ENCODE measurements around the gene SIK2.

SIK2 gene

GRCh38 chr11:111684251-111684650, 82.0 kb downstream of the SIK2 start:
- CTCF ChIA-PET = interaction anchor here (0.6 kb wide), 2 partner anchors 86 to 901 kb away, joined by 4 to 5 read pairs; no protein-coding TSS in a partner anchor
- POLR2A ChIA-PET (ENCODE audit: low non-redundant PET) = no interaction called here

DNA sequence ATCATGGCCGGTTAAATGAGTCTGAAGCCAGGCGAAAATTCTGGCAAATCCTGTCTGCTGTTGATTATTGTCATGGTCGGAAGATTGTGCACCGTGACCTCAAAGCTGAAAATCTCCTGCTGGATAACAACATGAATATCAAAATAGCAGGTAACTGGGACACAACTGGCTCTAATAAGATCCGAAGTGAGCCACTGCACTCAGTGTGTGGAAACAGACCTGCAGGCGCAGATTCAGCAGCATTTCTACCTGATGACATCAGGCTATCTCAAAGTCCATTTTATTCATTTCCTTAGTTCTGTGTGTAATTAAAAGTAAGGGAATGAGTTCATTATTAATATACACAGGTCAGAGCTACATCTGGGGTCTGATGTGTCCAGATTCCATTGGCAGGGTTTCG, 85.8 kb downstream of the SIK2 start:
- DNase-seq (ENCODE audit: low spot score) = no peak
- CTCF ChIA-PET = no interaction called here
- no peak for TF ChIP-seq CTCF (conservative IDR thresholded peaks at IDR 0.05; ENCODE audit: low read depth)

More at GRCh38 chr11:111684251-111684650, 82.0 kb downstream of the SIK2 start:
- no peak overlapping the region for H3K27ac ChIP-seq
- TF ChIP-seq CTCF (conservative IDR thresholded peaks at IDR 0.05; ENCODE audit: low read depth) = no peak
- DNase-seq (ENCODE audit: low spot score) = no peak

DNA sequence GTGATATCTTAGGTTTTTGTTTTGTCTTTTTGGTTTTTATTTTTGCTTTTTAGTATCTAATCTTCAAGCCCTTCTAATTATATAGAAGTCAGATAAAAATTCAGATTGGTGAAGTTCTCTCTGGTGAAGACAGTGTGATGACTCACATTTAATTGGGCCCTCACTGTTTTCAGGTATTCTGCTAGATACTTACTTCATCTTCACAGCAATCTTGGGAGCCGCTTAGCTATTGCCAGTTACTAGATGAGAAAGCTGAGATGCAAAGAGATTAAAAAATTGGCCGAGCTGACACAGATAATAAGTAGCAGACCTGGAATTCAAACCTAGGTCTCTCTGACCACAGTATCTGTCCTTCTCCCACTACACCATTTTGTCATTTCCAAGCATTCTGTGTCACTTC, 88.9 kb downstream of the SIK2 start:
- no peak overlapping the region for H3K27ac ChIP-seq
- TF ChIP-seq CTCF (conservative IDR thresholded peaks at IDR 0.05; ENCODE audit: low read depth) = no peak
- no peak for DNase-seq (ENCODE audit: low spot score)
- CTCF ChIA-PET = interaction anchor here (0.6 kb wide), 2 partner anchors 23 to 94 kb away, joined by 3 to 7 read pairs; no protein-coding TSS in a partner anchor
- POLR2A ChIA-PET (ENCODE audit: low non-redundant PET) = no interaction called here

More for the DNA sequence above, 85.8 kb downstream of the SIK2 start:
- POLR2A ChIA-PET (ENCODE audit: low non-redundant PET) = no interaction called here
- no peak overlapping the region for H3K27ac ChIP-seq

GRCh38 chr11:111691741-111692140, 89.5 kb downstream of the SIK2 start:
- H3K27ac ChIP-seq = no peak overlapping the region
- DNase-seq (ENCODE audit: low spot score) = no peak
- ChIA-PET POLR2A (ENCODE audit: low non-redundant PET) (no interaction called here), CTCF (interaction anchor here (0.6 kb wide), 2 partner anchors 23 to 93 kb away, joined by 3 to 7 read pairs; no protein-coding TSS in a partner anchor)
- TF ChIP-seq CTCF (conservative IDR thresholded peaks at IDR 0.05; ENCODE audit: low read depth) = no peak

DNA sequence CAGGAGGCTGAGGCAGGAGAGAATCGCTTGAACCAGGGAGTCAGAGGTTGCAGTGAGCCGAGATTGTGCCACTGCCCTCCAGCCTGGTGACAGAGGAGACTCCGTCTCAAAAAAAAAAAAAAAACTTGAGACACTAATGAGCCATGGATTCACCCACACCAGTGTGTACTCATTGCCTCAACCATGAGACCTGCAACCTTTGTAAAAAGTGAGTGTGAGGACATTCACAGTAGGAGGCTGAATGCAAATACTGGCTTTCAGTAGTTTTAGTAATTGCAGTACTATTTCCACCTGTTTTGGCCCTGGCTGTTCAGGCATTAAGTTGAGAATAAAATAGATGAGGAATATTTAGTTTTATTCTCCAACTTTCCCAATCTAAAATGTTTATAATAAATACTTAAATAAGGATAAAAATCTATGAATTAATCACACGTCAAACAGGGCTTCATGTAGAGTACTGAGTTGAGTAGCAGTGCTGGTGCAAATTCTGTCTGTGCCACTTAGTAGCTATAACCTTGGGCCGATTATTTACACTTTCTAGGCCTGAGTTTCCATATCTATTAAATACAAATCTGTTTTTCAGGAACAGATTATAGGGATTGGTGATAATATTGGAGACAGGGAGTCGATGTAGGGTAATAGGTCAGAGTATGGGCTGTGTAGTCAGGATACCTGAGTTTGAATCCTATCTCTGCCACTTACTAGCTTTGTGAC, 91.1 kb downstream of the SIK2 start:
- no peak for DNase-seq (ENCODE audit: low spot score)
- POLR2A ChIA-PET (ENCODE audit: low non-redundant PET) = no interaction called here
- H3K27ac ChIP-seq = no peak overlapping the region
- TF ChIP-seq CTCF (conservative IDR thresholded peaks at IDR 0.05; ENCODE audit: low read depth) = no peak
- CTCF ChIA-PET = no interaction called here

DNA sequence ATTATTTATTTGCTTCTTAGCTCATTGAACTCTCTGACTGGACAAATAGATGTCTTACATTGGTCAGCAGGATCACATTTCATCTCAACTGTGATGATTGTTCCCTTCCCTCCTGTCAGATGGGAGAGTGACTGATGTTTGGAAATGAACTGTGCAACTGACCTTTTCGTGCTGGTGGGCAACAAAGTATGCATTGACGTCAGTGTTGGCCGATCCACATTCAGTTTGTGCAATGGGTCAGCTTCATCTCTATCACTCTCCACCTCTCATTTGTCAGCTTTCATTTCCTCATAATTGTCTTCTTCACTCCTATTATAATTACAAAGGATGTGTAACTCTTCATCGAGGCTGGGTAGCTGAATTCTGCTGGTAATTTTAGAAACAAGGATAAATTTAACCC, 92.6 kb downstream of the SIK2 start:
- DNase-seq (ENCODE audit: low spot score) = no peak
- POLR2A ChIA-PET (ENCODE audit: low non-redundant PET) = no interaction called here
- CTCF ChIA-PET = interaction anchor here (0.6 kb wide), 1 partner anchor 1494 kb away, joined by 3 read pairs; no protein-coding TSS in a partner anchor
- no peak overlapping the region for H3K27ac ChIP-seq
- no peak for TF ChIP-seq CTCF (conservative IDR thresholded peaks at IDR 0.05; ENCODE audit: low read depth)
